GM12878 (cell line): ENCODE data around the gene SLIT1. TPM values are rescaled to one million over a fixed set of nuclear protein-coding genes. Genes with fewer than 3 reads are reported as not detected.

Experiments used
- ATAC-seq: fragments of 200-7000 bp; cut with Tn5 transposase; 3 replicates; pipeline ENCODE4 v1.9.1; 2020; ENCODE audit warnings: mild to moderate bottlenecking, moderate library complexity
- BruUV-seq: library from RNA; stranded (reverse); fragments of 400-500 nt; replicated peaks from 2 replicates; lab custom pipeline; 2021; lab: Mats Ljungman, UMichigan
- CTCF ChIA-PET: fragments of 300-600 bp; sonication (Branson Sonifier 250); formaldehyde crosslinking; extraction: SDS; loops from one replicate; lab custom pipeline; 2021; ENCODE audit warnings: inconsistent platforms; lab: Yijun Ruan, JAX
- POLR2A ChIA-PET: fragments of 350-600 bp; formaldehyde crosslinking; extraction: SDS; loops from one replicate; lab custom pipeline; 2021; ENCODE audit warnings: inconsistent platforms; lab: Charles Lee
- RAD21 ChIA-PET: fragments of 300-600 bp; sonication (Branson Sonifier 250); formaldehyde crosslinking; loops from one replicate; lab custom pipeline; 2023; ENCODE audit warnings: antibody characterized with exemption; ENCODE audit not compliant: unreplicated experiment; lab: Charles Lee
- SMC1A ChIA-PET: fragments of 300-600 bp; sonication (Branson Sonifier 250); formaldehyde crosslinking; loops from one replicate; lab custom pipeline; 2023; ENCODE audit not compliant: unreplicated experiment, uncharacterized antibody; lab: Charles Lee
- DNase-seq: peaks from one replicate; pipeline ENCODE4 v3.0.0-alpha.2; 2011; ENCODE audit warnings: low read depth, low spot score
- FAIRE-seq: peaks from 3 replicates; lab custom pipeline; 2011; peaks lifted over from hg19 to GRCh38; lab: Jason Lieb, UNC
- H2AFZ ChIP-seq: 2 replicates; pipeline ENCODE4 v1.6.0; 2011; ENCODE audit warnings: low read depth, low read length, control low read depth; ENCODE audit not compliant: control insufficient read depth
- H3K27ac ChIP-seq: 2 replicates; pipeline ENCODE4 v1.5.1; 2011; ENCODE audit warnings: control low read depth; ENCODE audit not compliant: control insufficient read depth, insufficient read depth
- H3K27me3 ChIP-seq, 2 experiments: replicated peaks in 1 of 2; 2 replicates each; pipeline versions ENCODE4 v1.6.0 to v1.6.1; 2011; ENCODE audit warnings: low read length in 1 of 2; ENCODE audit not compliant: control insufficient read depth in 2 of 2, insufficient read depth in 2 of 2
- H3K36me3 ChIP-seq, 2 experiments: 2 replicates each; pipeline ENCODE4 v1.5.1; 2011; ENCODE audit warnings: low read length in 1 of 2; ENCODE audit not compliant: control insufficient read depth in 2 of 2, insufficient read depth in 2 of 2
- H3K4me1 ChIP-seq: 2 replicates; pipeline ENCODE4 v1.6.1; 2011; ENCODE audit warnings: mild to moderate bottlenecking, low read length, moderate library complexity, mixed read lengths; ENCODE audit not compliant: control insufficient read depth, insufficient read depth
- H3K4me2 ChIP-seq: 2 replicates; pipeline ENCODE4 v1.6.0; 2011; ENCODE audit warnings: control low read depth; ENCODE audit not compliant: control insufficient read depth, insufficient read depth
- H3K4me3 ChIP-seq: fragments of 200-600 bp; sonication (generic); 2 replicates; pipeline ENCODE4 v1.5.1; 2016
- H3K79me2 ChIP-seq: 2 replicates; pipeline ENCODE4 v1.6.0; 2011; ENCODE audit warnings: low read length; ENCODE audit not compliant: control insufficient read depth, insufficient read depth
- H3K9ac ChIP-seq: 2 replicates; pipeline ENCODE4 v1.8.0; 2011; ENCODE audit warnings: low read length, control low read depth, mixed read lengths; ENCODE audit not compliant: control insufficient read depth, insufficient read depth
- H3K9me3 ChIP-seq: replicated peaks from 3 replicates; pipeline ENCODE4 v1.5.1; 2011; ENCODE audit warnings: mild to moderate bottlenecking, low read length; ENCODE audit not compliant: control insufficient read depth, insufficient read depth
- H4K20me1 ChIP-seq: 2 replicates; pipeline ENCODE4 v1.6.0; 2011; ENCODE audit not compliant: control insufficient read depth, insufficient read depth
- BRCA1 ChIP-seq: IDR thresholded peaks from 2 replicates; pipeline ENCODE4 v1.6.1; 2011; ENCODE audit warnings: low read depth, low read length, improper control_type of control experiment
- CEBPB ChIP-seq, 2 experiments: fragments of 150-350 bp in 1 of 2; IDR thresholded peaks; 2 replicates each; pipeline ENCODE4 v1.6.1; 2012 to 2014; ENCODE audit warnings: low read depth in 2 of 2, low read length in 2 of 2, borderline replicate concordance in 1 of 2, inconsistent platforms in 1 of 2
- FOXK2 ChIP-seq: fragments of 450-650 bp; IDR thresholded peaks from 2 replicates; pipeline ENCODE4 v1.6.1; 2017; ENCODE audit warnings: mild to moderate bottlenecking, moderate library complexity
- GATAD2B ChIP-seq: fragments of 450-650 bp; conservative IDR thresholded peaks from 2 replicates; pipeline ENCODE4 v1.6.1; 2017; ENCODE audit warnings: low read depth, mild to moderate bottlenecking, moderate library complexity
- IKZF1 ChIP-seq: fragments of 450-650 bp; conservative IDR thresholded peaks from 2 replicates; pipeline ENCODE4 v1.6.1; 2017; ENCODE audit warnings: antibody characterized with exemption, mild to moderate bottlenecking
- JUND ChIP-seq: IDR thresholded peaks from 2 replicates; pipeline ENCODE4 v1.6.1; 2012; ENCODE audit warnings: low read depth, mild to moderate bottlenecking, low read length, improper control_type of control experiment, moderate library complexity
- MEF2A ChIP-seq: IDR thresholded peaks from 2 replicates; pipeline ENCODE4 v1.6.1; 2011; ENCODE audit warnings: low read depth, mild to moderate bottlenecking, low read length, moderate library complexity; ENCODE audit not compliant: insufficient read depth
- MTA3 ChIP-seq: IDR thresholded peaks from 2 replicates; pipeline ENCODE4 v1.6.1; 2012; ENCODE audit warnings: low read length, inconsistent platforms, borderline replicate concordance
- NR2F1 ChIP-seq: fragments of 450-650 bp; conservative IDR thresholded peaks from 2 replicates; pipeline ENCODE4 v1.6.1; 2017; ENCODE audit warnings: mild to moderate bottlenecking
- PML ChIP-seq: IDR thresholded peaks from 2 replicates; pipeline ENCODE4 v1.6.1; 2012; ENCODE audit warnings: low read length, inconsistent platforms
- SMARCA5 ChIP-seq: fragments of 450-650 bp; IDR thresholded peaks from 2 replicates; pipeline ENCODE4 v1.6.1; 2017; ENCODE audit warnings: mild to moderate bottlenecking
- YY1 ChIP-seq: IDR thresholded peaks from 2 replicates; pipeline ENCODE4 v1.6.1; 2011; ENCODE audit warnings: low read depth, mild to moderate bottlenecking, low read length
- ZNF207 ChIP-seq: fragments of 450-650 bp; IDR thresholded peaks from 2 replicates; pipeline ENCODE4 v1.6.1; 2014; ENCODE audit warnings: antibody characterized with exemption, mild to moderate bottlenecking, borderline replicate concordance
- ZNF274 ChIP-seq: IDR thresholded peaks from one replicate; pipeline ENCODE4 v1.8.0; 2011; ENCODE audit not compliant: insufficient read length, insufficient read depth
- WGBS: methylation state at CpG from one replicate; pipeline ENCODE4 v1.1.6; 2016; ENCODE audit warnings: low lambda C conversion rate; ENCODE audit not compliant: insufficient replicate concordance, insufficient coverage; ENCODE audit errors: missing lambda C conversion rate; 5-methylcytosine and 5-hydroxymethylcytosine counted together
- in situ Hi-C: fragments of 300-500 bp; cut with MboI; formaldehyde crosslinking; loops from 9 replicates; pipeline ENCODE4 v1.14.3; 2018; ENCODE audit warnings: mixed read lengths
- intact Hi-C: fragments of 100-400 bp; cut with micrococcal nuclease; formaldehyde crosslinking; loops from one replicate; pipeline ENCODE4 v1.14.2; 2022; ENCODE audit not compliant: unreplicated experiment
- polyA plus RNA-seq, 11 experiments: library from polyadenylated mRNA; depleted of rRNA in 4 of 11; unstranded in 6 of 11; stranded (reverse) in 5 of 11; fragments of >200 nt; fragmentation: Nextera tagmentation in 4 of 11; fragmentation: Illumina TruSeq in 1 of 11; extraction: Ambion mirVana in 4 of 11; extraction: Trizol in 1 of 11; gene quantifications; 1 replicate in 1 of 11; 2 replicates in 10 of 11; pipeline versions ENCODE4 v1.2.1 to v1.2.3, GENCODE V29; 2011 to 2016; ENCODE audit warnings: inconsistent platforms in 2 of 11, missing spikeins in 2 of 11, low read depth in 1 of 11
- total RNA-seq, 4 experiments: library from RNA; depleted of rRNA in 3 of 4; stranded (reverse); fragments of >200 nt in 3 of 4; fragmentation: Illumina TruSeq in 1 of 4; extraction: Trizol in 1 of 4; gene quantifications; 2 replicates each; pipeline versions ENCODE4 v1.2.1 to v1.2.3, GENCODE V29; 2013 to 2021
- TF ChIP-seq, protein P1 (sequence below): fragments of 450-650 bp; IDR thresholded peaks from 2 replicates; pipeline ENCODE4 v1.6.1; 2017; ENCODE audit warnings: antibody characterized with exemption, mild to moderate bottlenecking, moderate library complexity
- TF ChIP-seq, protein P2 (sequence below): IDR thresholded peaks from 2 replicates; pipeline ENCODE4 v1.6.1; 2012; ENCODE audit warnings: low read depth, low read length, improper control_type of control experiment

Gene SLIT1
- total and polyA plus RNA-seq, 10 of the 15 experiments (the other 5 are each of a cell fraction or from before 2014, with no cell fraction given): 0.04 to 0.19 (median 0.06) TPM; not detected in 4

DNA sequence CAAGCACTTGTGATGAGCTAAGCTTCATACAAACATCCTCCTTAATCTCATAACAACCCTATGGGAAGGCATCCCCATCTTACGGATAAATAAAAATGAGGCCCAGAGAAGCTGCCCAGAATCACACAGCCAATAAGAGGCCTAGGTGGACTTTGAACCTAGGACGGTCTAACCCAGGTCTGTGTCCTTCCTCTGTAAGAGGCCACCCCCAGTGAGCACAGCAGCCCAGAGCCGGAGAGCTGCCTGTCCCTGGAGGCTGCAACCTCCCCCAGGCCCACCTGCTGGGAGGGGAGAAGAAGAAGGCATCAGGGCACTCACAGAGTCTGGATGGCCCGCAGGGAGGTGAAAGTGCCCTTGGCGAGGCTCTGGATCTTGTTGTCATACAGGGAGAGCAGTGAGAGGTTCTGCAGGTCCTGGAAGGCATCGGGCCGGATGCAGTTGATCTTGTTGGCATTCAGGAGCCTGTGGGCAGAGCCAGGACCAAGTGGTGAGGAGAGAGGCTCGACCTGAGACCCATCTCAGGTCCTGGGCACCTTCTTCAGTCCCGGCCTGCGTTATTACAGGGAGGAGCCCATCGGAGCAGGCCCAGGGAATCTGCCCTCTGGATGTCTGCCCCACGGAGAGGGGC lies 129.6 kb downstream of the SLIT1 start:
- intact Hi-C loops: no loop called here
- Histone ChIP-seq H3K9ac (no peak overlapping the region), H3K27ac (no peak overlapping the region), H4K20me1 (no peaks in the 10 kb centered on the region), H3K9me3 (no peaks in the 10 kb centered on the region; the same call in 1 of the 3 replicates), H3K27me3 (no peaks in the 10 kb centered on the region; a peak in 1 of 4 replicates), H3K4me2 (no peak overlapping the region), H3K79me2 (no peaks in the 10 kb centered on the region), H3K36me3 (no peaks in the 10 kb centered on the region), H3K4me1 (no peaks in the 10 kb centered on the region), H3K4me3 (no peak overlapping the region), H2AFZ (no peak overlapping the region)
- in situ Hi-C loops: no loop called here
- WGBS: 54% methylated on average over 12 of the region's 12 CpGs
- CTCF ChIA-PET: interaction anchor here (0.6 to 2.7 kb wide), 4 partner anchors 19 to 660 kb away, joined by 3 to 9 read pairs (median 6); no protein-coding TSS in a partner anchor
- ATAC-seq: no peak
- no TSS peak for BruUV-seq
- RAD21 ChIA-PET: no interaction called here
- FAIRE-seq: no peak
- TF ChIP-seq ZNF207: no peak
- TF ChIP-seq IKZF1: no peak
- TF ChIP-seq YY1: no peak
- TF ChIP-seq MTA3: no peak
- TF ChIP-seq, protein P1, sequence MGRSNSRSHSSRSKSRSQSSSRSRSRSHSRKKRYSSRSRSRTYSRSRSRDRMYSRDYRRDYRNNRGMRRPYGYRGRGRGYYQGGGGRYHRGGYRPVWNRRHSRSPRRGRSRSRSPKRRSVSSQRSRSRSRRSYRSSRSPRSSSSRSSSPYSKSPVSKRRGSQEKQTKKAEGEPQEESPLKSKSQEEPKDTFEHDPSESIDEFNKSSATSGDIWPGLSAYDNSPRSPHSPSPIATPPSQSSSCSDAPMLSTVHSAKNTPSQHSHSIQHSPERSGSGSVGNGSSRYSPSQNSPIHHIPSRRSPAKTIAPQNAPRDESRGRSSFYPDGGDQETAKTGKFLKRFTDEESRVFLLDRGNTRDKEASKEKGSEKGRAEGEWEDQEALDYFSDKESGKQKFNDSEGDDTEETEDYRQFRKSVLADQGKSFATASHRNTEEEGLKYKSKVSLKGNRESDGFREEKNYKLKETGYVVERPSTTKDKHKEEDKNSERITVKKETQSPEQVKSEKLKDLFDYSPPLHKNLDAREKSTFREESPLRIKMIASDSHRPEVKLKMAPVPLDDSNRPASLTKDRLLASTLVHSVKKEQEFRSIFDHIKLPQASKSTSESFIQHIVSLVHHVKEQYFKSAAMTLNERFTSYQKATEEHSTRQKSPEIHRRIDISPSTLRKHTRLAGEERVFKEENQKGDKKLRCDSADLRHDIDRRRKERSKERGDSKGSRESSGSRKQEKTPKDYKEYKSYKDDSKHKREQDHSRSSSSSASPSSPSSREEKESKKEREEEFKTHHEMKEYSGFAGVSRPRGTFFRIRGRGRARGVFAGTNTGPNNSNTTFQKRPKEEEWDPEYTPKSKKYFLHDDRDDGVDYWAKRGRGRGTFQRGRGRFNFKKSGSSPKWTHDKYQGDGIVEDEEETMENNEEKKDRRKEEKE: no peak
- TF ChIP-seq GATAD2B: no peak
- no peak for TF ChIP-seq BRCA1
- TF ChIP-seq, protein P2, sequence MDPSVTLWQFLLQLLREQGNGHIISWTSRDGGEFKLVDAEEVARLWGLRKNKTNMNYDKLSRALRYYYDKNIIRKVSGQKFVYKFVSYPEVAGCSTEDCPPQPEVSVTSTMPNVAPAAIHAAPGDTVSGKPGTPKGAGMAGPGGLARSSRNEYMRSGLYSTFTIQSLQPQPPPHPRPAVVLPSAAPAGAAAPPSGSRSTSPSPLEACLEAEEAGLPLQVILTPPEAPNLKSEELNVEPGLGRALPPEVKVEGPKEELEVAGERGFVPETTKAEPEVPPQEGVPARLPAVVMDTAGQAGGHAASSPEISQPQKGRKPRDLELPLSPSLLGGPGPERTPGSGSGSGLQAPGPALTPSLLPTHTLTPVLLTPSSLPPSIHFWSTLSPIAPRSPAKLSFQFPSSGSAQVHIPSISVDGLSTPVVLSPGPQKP: no peak
- no peak for TF ChIP-seq CEBPB (IDR thresholded peaks at IDR 0.05; ENCODE audit: borderline replicate concordance in 1 of 2, low read depth in 2 of 2, low read length in 2 of 2)
- no peak for TF ChIP-seq MEF2A
- TF ChIP-seq PML: no peak
- no peak for TF ChIP-seq JUND
- TF ChIP-seq FOXK2: no peak
- no peak for TF ChIP-seq SMARCA5
- TF ChIP-seq NR2F1: no peak
- TF ChIP-seq ZNF274: no peak
- SMC1A ChIA-PET: interaction anchor here (0.8 kb wide), 1 partner anchor 18 kb away, joined by 3 read pairs; no protein-coding TSS in a partner anchor
- no peak for DNase-seq
- POLR2A ChIA-PET: no interaction called here
